ENCODE results near the gene METTL17.
"Not testable (repeated sequence)": the region's sequence is repeated elsewhere in the genome, so short reads cannot be mapped to it uniquely, and the experiment has no call there.

The METTL17 gene, protein sequence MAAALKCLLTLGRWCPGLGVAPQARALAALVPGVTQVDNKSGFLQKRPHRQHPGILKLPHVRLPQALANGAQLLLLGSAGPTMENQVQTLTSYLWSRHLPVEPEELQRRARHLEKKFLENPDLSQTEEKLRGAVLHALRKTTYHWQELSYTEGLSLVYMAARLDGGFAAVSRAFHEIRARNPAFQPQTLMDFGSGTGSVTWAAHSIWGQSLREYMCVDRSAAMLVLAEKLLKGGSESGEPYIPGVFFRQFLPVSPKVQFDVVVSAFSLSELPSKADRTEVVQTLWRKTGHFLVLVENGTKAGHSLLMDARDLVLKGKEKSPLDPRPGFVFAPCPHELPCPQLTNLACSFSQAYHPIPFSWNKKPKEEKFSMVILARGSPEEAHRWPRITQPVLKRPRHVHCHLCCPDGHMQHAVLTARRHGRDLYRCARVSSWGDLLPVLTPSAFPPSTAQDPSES

DNA sequence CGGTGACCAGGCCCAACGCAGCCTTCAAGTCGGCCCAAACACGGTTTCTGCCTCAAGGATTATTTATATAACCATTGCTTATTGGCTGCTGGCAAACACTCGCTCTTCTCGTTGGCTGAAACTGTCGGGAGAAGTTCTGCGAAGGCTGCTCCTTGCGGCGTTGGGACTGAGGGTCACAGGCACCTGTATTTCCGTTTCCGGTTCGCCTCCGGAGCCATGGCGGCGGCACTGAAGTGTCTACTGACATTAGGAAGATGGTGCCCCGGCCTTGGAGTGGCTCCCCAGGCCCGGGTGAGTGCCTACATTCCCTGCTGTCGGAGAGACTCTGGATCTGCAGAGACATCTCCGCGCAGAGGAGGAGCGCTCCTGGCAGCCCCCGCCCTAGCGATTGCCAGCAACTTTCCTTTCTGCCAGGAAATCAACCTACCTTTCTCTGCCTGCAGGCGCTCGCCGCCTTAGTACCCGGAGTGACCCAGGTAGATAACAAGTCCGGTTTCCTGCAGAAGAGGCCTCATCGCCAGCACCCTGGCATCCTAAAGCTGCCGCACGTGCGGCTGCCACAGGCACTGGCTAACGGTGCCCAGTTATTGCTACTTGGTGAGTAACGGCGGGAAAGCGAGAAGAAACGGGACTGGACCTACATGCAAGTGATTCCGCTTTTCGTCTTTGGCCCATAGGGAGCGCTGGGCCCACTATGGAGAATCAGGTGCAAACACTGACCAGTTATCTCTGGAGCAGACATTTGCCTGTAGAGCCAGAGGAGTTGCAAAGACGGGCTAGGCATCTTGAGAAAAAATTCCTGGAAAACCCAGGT, at the start of gene METTL17:
TSS of gene METTL17 (plus strand) at position 194 of the 814 bp plus-strand sequence. CDS start at position 217, 23 bp downstream.
- peak; percentile 90 for DNase-seq

- peak; percentile 51 for DNase-seq
Measured at GRCh38 chr14:20945146-20945545, 44.6 kb upstream of the METTL17 start.

DNA sequence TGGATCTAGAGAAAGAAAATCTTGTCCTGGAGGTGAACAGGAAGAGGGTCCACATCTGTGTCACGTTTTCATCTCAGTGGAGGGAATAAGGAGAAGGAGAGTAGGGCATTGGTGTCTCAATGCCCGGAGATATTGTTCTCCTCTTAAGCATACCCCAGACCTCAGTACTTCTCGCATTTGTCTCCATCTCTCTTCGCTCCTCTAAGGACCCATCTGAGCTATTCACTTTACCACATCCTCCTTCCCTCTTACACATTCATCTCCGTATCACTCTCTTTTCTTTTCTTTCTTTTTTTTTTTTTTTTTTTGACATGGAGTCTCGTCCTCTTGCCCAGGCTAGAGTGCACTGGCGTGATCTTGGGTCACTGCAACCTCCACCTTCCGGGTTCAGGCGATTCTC, 43.1 kb upstream of the METTL17 start:
- DNase-seq, result not testable (repeated sequence)

- not testable (repeated sequence) for DNase-seq
Measured at GRCh38 chr14:20954736-20955537, 34.8 kb upstream of the METTL17 start, which contains the start of gene RNASE2. Gene RNASE2, plus strand, starts transcription at chr14:20955487. Its CDS starts 285 bp downstream, at chr14:20955772.

DNA sequence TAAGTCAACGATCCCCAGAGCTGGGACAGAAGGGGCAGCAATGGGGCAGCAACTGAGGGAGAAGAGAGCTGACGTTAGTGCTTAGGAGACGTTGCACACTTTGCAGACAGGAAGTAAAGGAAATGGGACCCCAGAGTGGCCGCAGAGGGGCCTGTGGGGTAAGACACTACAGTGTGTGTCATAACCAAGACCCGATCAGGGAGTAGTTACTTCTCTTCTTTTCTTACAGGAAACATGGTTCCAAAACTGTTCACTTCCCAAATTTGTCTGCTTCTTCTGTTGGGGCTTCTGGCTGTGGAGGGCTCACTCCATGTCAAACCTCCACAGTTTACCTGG, 34.3 kb upstream of the METTL17 start:
- peak; percentile 42 for DNase-seq

DNA sequence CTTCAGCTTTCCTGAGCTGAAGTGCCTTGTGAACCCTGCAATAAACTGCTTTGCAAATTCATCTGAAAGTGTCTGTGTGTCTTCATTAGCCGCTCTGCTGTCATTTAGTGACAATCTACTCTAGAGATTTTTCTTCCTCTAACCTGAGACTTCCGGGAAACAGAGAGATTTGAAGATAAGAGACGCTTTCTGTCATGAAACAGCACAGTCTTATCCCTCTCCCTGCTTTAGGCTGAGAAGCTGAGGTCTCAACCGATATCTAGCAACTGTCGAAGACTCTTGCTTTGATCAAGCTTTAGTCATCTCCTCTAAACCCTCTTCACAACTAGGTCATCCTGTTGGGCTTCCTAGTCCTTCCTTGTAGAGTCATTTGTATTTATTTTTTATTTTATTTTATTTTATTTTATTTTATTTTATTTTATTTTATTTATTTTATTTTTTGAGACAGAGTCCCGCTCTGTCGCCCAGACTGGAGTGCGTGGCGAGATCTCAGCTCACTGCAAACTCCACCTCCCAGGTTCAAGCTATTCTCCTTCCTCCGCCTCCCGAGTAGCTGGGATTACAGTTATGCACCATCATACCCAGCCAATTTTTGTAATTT, 33.3 kb upstream of the METTL17 start:
- no peak for DNase-seq

GRCh38 chr14:20958946-20959345, 30.8 kb upstream of the METTL17 start:
- not testable (repeated sequence) for DNase-seq

GRCh38 chr14:20969336-20969735, 20.4 kb upstream of the METTL17 start:
- no peak for DNase-seq

DNA sequence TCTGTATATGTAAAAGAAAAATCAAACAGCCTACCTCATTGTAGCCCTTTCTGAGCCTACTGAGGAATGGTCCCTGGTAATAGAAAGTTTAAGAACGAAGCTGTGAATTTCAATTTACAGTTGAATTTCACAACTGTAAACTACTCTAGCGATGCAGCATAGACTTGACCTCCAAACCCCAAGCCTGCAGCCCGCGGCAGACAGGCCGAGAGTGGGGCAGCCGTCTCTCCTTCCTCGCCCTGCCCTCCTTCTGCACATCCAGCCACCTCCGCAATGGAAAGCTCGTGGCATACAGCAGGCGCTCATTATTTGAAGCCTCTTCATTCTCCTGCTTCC, 19.2 kb upstream of the METTL17 start:
- DNase-seq, result no peak

DNA sequence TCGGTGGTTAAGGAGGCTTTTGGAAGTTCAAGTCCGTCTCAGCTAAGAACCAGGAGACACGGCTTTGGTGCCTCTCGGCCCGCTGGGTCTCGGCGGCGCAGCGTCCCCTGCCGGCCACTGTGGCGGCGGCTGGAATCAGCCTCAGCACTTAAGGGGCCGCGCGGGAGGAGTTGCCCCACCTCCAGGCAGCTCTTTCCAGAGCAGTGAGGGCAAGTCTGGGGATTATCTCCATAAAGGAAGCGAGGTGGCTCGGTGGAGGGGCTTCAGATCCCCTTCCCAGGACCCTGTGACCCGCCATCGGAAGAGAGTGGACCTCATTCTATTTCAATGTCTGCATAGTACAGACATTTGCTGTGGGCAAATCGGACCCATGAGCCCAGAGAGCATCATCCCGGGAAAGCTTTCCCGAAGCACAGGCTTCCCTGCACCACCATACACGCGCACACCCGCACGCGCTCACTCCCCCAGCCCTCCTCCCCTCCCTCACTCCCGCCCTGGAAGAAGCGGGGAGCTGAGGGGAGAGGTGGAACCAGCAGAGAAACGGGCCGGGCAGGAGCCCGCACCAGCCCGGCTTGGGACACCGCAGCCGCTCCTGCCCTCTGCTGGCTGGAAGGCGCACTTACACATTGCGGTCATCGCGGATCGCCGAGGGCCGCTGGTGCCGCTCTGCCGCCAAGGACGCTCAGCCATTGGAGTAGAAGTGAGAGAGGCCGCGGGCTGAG, 18.6 kb upstream of the METTL17 start:
- peak; percentile 74 for DNase-seq

GRCh38 chr14:20971705-20972021, 18.1 kb upstream of the METTL17 start:
- no peak for DNase-seq

DNA sequence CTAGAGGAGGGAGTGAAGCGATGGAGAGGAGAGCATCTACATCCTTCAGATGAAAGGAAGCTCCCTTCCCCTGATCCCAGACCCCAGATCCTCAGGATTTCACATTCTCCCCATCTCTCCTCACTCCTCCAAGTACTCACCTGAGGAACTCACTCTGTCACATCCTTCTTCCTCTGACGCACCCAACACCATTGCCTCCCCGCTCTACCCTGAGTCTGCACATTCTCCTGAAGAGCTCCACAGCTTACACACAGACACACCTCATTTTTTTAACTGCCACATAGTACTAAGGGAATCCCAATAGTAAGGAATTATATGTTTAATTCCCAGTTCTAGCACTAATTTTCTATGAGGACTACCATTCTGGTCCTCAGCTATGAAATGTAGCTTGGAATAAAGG, 16.3 kb upstream of the METTL17 start:
- DNase-seq, result no peak

GRCh38 chr14:20976291-20976690, 13.5 kb upstream of the METTL17 start:
- DNase-seq, result no peak

- DNase-seq, result no peak
Measured at GRCh38 chr14:20978687-20979086, 11.1 kb upstream of the METTL17 start.

- no peak for DNase-seq
Measured at GRCh38 chr14:20980906-20981305, 8.9 kb upstream of the METTL17 start.

DNA sequence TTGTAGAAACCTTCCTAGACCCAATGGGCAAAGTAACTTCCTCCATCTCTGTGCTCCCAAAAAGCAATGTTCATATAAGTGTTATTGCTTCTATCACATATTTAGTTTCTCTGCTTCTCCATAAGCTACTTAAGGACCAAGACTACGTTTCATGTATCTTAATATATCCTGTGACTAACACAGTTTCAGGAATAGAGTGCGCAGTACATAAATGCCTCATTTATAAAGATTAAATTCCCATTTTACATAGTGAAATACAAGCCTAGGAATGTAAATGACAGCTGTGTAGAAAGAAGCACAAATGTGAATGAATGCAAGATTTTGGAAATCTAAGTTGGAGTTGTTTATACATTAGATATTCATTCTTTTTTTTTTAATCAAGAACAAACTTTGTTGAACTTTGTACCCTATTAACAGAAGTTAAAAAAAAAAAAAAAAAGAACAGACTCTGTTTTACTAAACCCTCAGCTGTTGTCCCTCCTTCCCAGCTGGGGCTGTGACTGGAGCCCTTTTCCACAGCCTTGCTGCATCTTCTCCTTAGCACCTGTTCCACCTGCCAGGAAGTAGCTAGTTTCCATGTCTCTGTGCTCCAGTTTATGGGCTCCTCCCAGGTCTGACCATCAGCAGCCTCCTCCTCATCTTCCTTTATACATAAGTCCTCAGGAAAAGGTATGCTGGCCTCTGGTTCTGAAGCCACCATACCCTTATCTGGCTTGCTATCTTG, 7.0 kb upstream of the METTL17 start:
- no peak for DNase-seq

DNA sequence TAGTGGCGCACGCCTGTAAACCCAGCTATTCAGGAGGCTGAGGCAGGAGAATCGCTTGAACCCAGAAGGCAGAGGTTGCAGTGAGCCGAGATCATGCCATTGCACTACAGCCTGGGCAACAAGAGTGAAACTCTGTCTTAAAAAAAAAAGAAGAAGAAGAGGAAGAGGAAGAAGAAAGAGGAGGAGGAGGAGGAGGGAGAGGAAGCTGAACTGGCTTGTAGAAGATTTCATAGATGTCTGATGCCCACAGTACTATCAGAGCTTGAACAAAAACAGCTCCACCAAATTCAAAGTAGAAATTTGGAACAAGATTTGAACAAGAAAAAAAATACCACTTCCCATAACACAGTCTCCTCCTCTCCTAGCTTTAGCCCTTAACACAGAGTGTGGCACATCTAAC, 4.1 kb upstream of the METTL17 start:
- not testable (repeated sequence) for DNase-seq

DNA sequence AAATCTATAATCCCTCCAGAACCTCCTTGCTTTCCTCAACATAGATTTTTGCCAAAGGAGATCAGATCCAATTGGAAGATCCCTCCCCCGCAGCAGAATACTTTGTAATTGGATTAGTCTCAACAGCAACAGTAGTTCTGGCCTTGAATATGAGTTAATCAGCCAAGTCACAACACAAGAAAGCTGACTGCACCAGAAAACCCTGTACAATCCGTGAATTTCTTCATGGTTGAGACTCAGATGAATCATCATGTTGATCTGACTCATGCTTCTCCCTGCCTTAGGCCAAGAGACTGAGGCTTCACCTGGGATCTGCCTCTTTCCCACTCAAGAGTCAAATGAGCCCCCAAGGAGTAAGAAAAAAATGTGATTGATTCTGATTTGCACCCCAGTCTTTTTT, 3.0 kb upstream of the METTL17 start:
- no peak for DNase-seq

GRCh38 chr14:20988717-20989470, 886 bp upstream of the METTL17 start:
- DNase-seq, result no peak

DNA sequence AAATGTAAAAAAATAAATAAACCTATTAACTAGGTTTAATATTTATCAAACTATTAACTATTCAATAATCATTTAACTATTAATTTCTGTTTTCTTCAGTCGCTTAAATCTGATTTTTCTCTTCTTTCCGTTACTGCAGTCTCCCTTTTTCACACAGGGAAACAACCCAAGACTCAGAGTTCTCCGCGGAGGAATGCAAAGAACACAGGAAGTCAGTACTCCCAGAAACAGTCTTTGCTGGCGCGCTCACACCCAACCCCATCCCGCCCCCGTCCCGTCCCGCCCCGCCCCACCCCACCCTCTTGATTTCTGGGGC, 351 bp upstream of the METTL17 start:
- DNase-seq, result no peak

GRCh38 chr14:20996521-20996920, 6.7 kb downstream of the METTL17 start:
- no peak for DNase-seq
